ENCODE data around the gene PITHD1.
"Not testable (repeated sequence)": the region's sequence is repeated elsewhere in the genome, so short reads cannot be mapped to it uniquely, and the experiment has no call there.

The PITHD1 gene

GRCh38 chr1:23816906-23817305, 38.7 kb downstream of the PITHD1 start:
- H3K4me3 ChIP-seq (ENCODE audit: low read depth, low read length): no peak overlapping the region
- TF ChIP-seq, protein P1, sequence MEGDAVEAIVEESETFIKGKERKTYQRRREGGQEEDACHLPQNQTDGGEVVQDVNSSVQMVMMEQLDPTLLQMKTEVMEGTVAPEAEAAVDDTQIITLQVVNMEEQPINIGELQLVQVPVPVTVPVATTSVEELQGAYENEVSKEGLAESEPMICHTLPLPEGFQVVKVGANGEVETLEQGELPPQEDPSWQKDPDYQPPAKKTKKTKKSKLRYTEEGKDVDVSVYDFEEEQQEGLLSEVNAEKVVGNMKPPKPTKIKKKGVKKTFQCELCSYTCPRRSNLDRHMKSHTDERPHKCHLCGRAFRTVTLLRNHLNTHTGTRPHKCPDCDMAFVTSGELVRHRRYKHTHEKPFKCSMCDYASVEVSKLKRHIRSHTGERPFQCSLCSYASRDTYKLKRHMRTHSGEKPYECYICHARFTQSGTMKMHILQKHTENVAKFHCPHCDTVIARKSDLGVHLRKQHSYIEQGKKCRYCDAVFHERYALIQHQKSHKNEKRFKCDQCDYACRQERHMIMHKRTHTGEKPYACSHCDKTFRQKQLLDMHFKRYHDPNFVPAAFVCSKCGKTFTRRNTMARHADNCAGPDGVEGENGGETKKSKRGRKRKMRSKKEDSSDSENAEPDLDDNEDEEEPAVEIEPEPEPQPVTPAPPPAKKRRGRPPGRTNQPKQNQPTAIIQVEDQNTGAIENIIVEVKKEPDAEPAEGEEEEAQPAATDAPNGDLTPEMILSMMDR (IDR thresholded peaks at IDR 0.05; ENCODE audit: borderline replicate concordance, insufficient read depth, low read depth, low read length): no peak

GRCh38 chr1:23817633-23818032, 39.4 kb downstream of the PITHD1 start:
- TF ChIP-seq, protein P1 (IDR thresholded peaks at IDR 0.05; ENCODE audit: borderline replicate concordance, insufficient read depth, low read depth, low read length): no peak
- H3K4me3 ChIP-seq (ENCODE audit: low read depth, low read length): no peak overlapping the region

DNA sequence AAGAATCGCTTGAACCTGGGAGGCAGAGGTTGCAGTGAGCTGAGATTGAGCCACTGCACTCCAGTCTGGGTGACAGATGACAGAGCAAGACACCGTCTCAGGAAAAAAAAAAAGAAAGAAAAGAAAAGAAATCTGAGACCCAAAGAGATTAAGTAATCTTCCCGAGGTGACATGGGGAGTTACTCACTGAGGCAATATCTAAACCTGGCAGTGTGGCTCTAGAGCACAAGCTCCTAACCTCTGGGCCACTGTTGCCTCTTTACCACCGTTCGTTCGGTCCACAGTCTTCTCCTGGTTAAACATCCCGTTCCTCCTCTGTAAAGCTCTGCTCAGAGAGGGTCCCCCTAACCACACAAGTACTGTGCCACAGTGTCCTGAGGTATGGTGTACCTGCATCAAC, 45.5 kb downstream of the PITHD1 start:
- no peak overlapping the region for H3K4me3 ChIP-seq (ENCODE audit: low read depth, low read length)
- TF ChIP-seq, protein P1 (IDR thresholded peaks at IDR 0.05; ENCODE audit: borderline replicate concordance, insufficient read depth, low read depth, low read length): no peak

DNA sequence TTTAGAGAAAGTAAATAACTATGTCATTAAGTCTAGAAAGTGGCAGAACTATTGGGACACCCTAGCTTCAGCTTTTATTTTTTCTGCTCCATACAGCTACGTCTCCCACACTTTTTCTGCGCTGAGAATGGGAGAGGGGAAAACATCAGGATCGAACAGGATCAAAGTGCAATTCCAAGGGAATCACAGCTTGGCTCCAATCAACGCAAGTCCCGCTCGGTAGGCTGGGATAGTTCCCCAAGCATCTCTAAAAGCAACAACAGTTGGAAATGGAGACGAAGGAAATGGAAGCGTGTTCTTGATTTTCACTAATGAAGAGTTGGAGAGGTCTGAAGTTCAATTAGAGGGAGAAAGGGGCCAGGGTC, 46.5 kb downstream of the PITHD1 start:
- TF ChIP-seq, protein P1 (IDR thresholded peaks at IDR 0.05; ENCODE audit: borderline replicate concordance, insufficient read depth, low read depth, low read length): no peak
- peak overlapping the region; percentile 89 for H3K4me3 ChIP-seq (ENCODE audit: low read depth, low read length)

- peak within 1 kb of the TSS; percentile 89 for H3K4me3 ChIP-seq (ENCODE audit: low read depth, low read length)
- TF ChIP-seq, protein P1 (IDR thresholded peaks at IDR 0.05; ENCODE audit: borderline replicate concordance, insufficient read depth, low read depth, low read length): no peak
Measured at GRCh38 chr1:23825076-23825761, 47.0 kb downstream of the PITHD1 start, which contains the start of gene HMGCL. HMGCL (minus strand) TSS chr1:23825429; CDS start chr1:23825415, 14 bp downstream.

GRCh38 chr1:23825762-23826522, 47.7 kb downstream of the PITHD1 start:
- TF ChIP-seq, protein P1 (IDR thresholded peaks at IDR 0.05; ENCODE audit: borderline replicate concordance, insufficient read depth, low read depth, low read length): no peak
- peak overlapping the region; percentile 89 for H3K4me3 ChIP-seq (ENCODE audit: low read depth, low read length)

- H3K4me3 ChIP-seq (ENCODE audit: low read depth, low read length): not testable (repeated sequence)
Measured at GRCh38 chr1:23826590-23826989, 48.4 kb downstream of the PITHD1 start.
